HepG2 (cell line): Measurements from ENCODE around the gene MIA2. TPM values are rescaled to one million over a fixed set of nuclear protein-coding genes. Genes with fewer than 3 reads are reported as not detected.
A peak's percentile ranks its signal among the peaks of the same experiment; 100 is the strongest.

Experiments used
- AGO2 ChIP-seq: fragments of 200-400 bp; formaldehyde crosslinking; optimal IDR thresholded peaks from 2 replicates; pipeline ENCODE3; 2017; ENCODE audit warnings: mild to moderate bottlenecking, low read depth, low read length, moderate library complexity
- GATAD1 ChIP-seq: IDR thresholded peaks from 2 replicates; pipeline ENCODE4 v1.6.1; 2016; ENCODE audit warnings: missing genetic modification reagents, missing compliant biosample characterization
- HNRNPUL1 ChIP-seq: fragments of 200-400 bp; formaldehyde crosslinking; IDR thresholded peaks from 2 replicates; pipeline ENCODE4 v1.6.1; 2017; ENCODE audit warnings: low read depth, mild to moderate bottlenecking, low read length, moderate library complexity
- NONO ChIP-seq, 2 experiments: fragments of 450-650 bp in 1 of 2; sonication (generic) in 1 of 2; formaldehyde crosslinking in 1 of 2; IDR thresholded peaks in 1 of 2; conservative IDR thresholded peaks in 1 of 2; 2 replicates each; pipeline versions ENCODE4 v1.6.1 to v1.8.0; 2017 to 2022; ENCODE audit warnings: mild to moderate bottlenecking in 1 of 2, missing genetic modification reagents in 1 of 2, moderate library complexity in 1 of 2
- PRMT3 ChIP-seq: sonication (generic); formaldehyde crosslinking; IDR thresholded peaks from 2 replicates; pipeline ENCODE4 v1.8.1; 2022; ENCODE audit warnings: low read depth, mild to moderate bottlenecking, moderate library complexity, missing genetic modification reagents, borderline replicate concordance
- YY1 ChIP-seq: IDR thresholded peaks from 2 replicates; pipeline ENCODE4 v1.6.1; 2011; ENCODE audit warnings: low read length, low read depth, moderate library complexity, mild to moderate bottlenecking; ENCODE audit not compliant: insufficient read depth, insufficient replicate concordance
- ZNF850 ChIP-seq: sonication (generic); formaldehyde crosslinking; conservative IDR thresholded peaks from 2 replicates; pipeline ENCODE4 v1.9.0; 2021; ENCODE audit warnings: mild to moderate bottlenecking, missing genetic modification reagents
- polyA plus RNA-seq, 8 experiments: library from polyadenylated mRNA; depleted of rRNA in 3 of 8; stranded (reverse) in 7 of 8; unstranded in 1 of 8; fragments of >200 nt; fragmentation: Illumina TruSeq in 4 of 8; extraction: Trizol in 4 of 8; gene quantifications; 2 replicates each; pipeline versions ENCODE4 v1.2.1 to v1.2.3, GENCODE V29; 2011 to 2016; ENCODE audit warnings: low read depth in 4 of 8, missing spikeins in 1 of 8, mixed read lengths in 1 of 8; ENCODE audit not compliant: insufficient read depth in 1 of 8
- total RNA-seq, 5 experiments: library from RNA; depleted of rRNA; stranded (reverse); fragments of >200 nt; fragmentation: Illumina TruSeq; extraction: Trizol; gene quantifications; 2 replicates each; pipeline ENCODE4 v1.2.3, GENCODE V29; 2016; ENCODE audit warnings: low read depth in 1 of 5
- TF ChIP-seq, protein P1 (sequence below): IDR thresholded peaks from 2 replicates; pipeline ENCODE4 v1.6.1; 2018; ENCODE audit warnings: missing genetic modification reagents
- TF ChIP-seq, protein P2 (sequence below), 2 experiments: fragments of 450-650 bp in 1 of 2; sonication (generic) in 1 of 2; formaldehyde crosslinking; IDR thresholded peaks; 2 replicates each; pipeline versions ENCODE4 v1.5.0 to v1.8.0; 2020 to 2022; ENCODE audit warnings: mild to moderate bottlenecking in 1 of 2, missing genetic modification reagents in 1 of 2

MIA2 gene
- total and polyA plus RNA-seq, 2 of the 13 experiments (the other 11 are each of a cell fraction or from before 2014, with no cell fraction given): 134 to 158 TPM

DNA sequence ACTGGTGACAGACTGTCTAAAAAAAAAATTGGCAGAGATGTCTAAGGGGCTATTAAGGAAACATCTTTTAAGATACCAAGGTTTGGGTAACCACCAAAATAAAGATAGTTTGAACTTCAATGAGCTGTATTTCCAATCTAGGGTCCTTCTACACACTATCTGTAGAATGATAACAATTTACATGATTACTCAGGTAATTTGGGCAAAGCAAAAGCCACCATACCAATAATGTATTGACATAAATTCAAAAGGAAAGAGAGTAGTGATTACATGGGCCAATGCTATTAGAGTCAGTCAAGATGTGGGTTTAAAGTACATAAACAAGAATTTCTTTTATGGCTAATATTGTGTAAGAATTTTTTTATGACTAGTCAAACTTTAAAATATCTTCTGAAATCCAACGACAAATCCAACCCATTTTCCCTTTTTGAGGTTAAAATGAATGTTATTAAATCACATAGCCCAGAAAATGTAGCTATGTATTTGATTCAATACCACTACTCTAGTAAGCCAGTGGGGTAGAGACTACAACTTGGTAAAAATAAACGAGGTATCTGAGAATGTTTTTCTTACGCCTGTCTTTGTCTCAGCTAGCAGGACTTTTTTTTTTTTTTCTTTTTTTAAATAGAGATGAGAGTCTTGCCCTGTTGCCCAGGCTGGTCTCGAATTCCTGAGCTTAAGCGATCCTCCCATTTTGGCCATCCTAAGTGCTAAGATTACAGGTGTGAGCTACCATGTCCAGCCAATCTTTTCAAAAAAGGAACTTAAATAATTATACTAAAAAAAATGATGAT, 48.3 kb upstream of the MIA2 start (continued):
- TF ChIP-seq AGO2 (peak; percentile 91), PRMT3 (CRISPR knock-in tag) (no peak), GATAD1 (CRISPR knock-in tag) (0 out of 2 replicates have a peak, but pooled peaks have one; percentile 3), NONO (IDR thresholded peaks at IDR 0.05) (no peak), NONO (CRISPR knock-in tag; conservative IDR thresholded peaks at IDR 0.05) (no peak), YY1 (no peak), HNRNPUL1 (peak; percentile 47; the same call in 1 of the 2 replicates), ZNF850 (CRISPR knock-in tag) (peak; percentile 81; the same call in 1 of the 2 replicates)
- TF ChIP-seq, protein P1, sequence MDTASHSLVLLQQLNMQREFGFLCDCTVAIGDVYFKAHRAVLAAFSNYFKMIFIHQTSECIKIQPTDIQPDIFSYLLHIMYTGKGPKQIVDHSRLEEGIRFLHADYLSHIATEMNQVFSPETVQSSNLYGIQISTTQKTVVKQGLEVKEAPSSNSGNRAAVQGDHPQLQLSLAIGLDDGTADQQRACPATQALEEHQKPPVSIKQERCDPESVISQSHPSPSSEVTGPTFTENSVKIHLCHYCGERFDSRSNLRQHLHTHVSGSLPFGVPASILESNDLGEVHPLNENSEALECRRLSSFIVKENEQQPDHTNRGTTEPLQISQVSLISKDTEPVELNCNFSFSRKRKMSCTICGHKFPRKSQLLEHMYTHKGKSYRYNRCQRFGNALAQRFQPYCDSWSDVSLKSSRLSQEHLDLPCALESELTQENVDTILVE (CRISPR knock-in tag): peak; percentile 13; the same call in 1 of the 2 replicates
- TF ChIP-seq, protein P2, sequence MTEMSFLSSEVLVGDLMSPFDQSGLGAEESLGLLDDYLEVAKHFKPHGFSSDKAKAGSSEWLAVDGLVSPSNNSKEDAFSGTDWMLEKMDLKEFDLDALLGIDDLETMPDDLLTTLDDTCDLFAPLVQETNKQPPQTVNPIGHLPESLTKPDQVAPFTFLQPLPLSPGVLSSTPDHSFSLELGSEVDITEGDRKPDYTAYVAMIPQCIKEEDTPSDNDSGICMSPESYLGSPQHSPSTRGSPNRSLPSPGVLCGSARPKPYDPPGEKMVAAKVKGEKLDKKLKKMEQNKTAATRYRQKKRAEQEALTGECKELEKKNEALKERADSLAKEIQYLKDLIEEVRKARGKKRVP (CRISPR knock-in tag; IDR thresholded peaks at IDR 0.05): peak in 1 of 2 experiments; percentile 11; a peak in 1 of 4 replicates
